Myometrial cell (primary cell): ENCODE data around the gene RAB3B. TPM values are rescaled to one million over a fixed set of nuclear protein-coding genes. Genes with fewer than 3 reads are reported as not detected.

ENCODE experiments used
- total RNA-seq: library from RNA; depleted of rRNA; stranded (reverse); fragments of >200 nt; gene quantifications from 2 replicates; pipeline ENCODE4 v1.2.3, GENCODE V29; 2015

The RAB3B gene, protein sequence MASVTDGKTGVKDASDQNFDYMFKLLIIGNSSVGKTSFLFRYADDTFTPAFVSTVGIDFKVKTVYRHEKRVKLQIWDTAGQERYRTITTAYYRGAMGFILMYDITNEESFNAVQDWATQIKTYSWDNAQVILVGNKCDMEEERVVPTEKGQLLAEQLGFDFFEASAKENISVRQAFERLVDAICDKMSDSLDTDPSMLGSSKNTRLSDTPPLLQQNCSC
- total RNA-seq, result 9.2 and 12.9 TPM in 2 replicates

DNA sequence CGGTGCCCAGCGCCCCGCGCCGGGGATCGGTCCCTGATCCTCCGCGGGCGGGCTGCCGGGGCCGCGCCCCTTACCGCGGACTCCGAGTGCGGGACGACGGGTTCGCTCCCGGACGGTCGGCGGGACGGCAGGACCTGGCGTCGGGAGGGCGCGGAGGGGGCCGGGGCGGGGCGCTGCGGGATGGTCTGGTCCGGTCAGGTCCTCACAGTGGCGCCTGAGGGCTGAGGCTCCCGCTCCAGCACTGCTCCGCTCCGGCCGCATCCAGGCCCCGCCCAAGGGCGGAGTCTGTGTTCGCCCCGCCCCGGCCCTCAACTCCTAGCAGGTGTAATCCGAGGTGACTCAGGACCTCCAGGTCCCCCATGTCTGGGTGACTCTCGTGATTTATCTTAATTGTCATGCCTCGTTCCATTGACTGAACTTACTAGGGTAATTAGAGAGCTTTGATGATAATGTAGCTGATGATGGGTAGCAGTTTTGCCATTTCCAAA is at the start of gene RAB3B:
TSS of gene RAB3B (minus strand) at position 223 of the 488 bp plus-strand sequence. CDS start 13,583 bp downstream, outside the sequence.

DNA sequence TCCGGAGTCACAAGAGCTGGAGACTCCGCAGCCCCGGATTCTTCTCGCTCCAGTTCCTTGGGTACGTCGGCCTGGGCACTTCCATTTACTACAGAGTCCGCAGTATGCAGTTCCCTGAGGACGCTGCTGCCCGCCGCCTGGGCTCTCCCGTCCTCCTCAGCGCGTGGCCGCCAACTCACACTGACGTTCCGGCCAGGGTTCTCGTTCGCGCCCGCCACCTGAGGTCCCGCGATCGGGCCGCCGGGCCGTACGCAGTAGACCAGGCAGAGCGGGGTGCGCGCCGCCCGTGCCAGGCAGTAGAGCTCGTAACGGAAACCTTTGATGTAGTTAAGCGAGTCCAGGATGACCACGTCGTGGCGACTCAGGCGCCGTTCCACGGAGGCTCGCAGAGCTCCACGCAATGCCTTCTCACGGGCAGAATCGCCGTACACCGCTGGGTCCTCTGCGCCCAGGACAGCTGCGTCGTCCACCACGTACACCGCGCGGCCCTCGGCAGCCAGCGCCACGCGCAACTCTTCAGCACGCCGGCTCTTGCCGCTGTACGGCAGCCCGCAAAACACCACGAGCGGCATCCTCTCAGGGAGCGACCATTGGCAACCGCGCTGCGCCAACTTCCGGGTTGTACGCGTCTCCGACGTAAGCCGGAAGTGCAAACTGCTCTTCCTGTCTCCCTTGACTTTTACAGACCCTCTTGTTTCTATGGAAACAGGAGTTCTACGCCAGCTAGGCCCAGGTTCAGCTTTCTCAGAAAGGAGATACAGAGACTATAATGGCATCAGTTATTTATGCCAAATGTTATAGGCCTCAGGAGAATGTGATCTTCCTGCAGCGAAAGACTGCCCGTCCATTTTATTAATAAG is 42.9 kb upstream of the RAB3B start, which contains the start of gene KTI12:
TSS of gene KTI12 (minus strand) at position 621 of the 860 bp plus-strand sequence. CDS start at position 572, 49 bp downstream.

DNA sequence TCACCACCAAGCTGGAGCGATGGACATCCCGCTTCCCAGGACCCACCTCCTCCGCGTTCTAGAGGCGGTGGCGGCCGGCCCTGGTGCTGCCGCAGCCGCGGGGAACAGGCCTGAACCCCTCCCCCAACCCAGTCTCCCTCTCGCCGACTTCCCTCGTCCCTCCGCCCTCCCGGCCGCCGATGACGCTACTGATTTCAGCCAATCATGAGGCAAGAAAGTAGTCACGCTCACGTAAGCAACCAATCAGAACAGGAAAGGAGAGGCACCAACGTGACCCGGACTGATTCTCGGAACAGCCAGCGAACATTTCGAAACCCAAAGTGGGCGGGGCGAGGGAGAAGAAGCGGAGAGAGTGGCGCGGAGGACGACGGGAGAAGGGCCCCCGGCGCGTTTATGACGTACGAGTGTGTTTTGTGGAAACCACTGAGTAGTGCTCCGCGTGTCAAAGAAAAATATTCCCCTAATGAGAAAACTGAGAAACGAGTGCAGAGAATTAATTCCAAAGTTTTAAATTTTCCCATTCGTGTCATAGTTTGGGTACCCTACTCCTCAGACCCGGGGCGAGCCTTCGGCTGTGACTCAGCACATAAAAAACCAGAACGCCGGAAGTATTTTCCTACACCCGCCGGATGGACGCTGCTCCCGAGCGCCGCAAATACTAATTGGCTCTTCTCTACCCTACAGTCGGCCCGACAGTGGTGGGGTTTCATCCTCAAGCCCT is 111.7 kb downstream of the RAB3B start, which contains the start of gene NRDC:
TSS of gene NRDC (minus strand) at position 112 of the 721 bp plus-strand sequence. CDS start 112 bp downstream, outside the sequence.

Other genes starting within 250 kb of the RAB3B start
- gene NRDC, start 112.0 kb downstream of the RAB3B start, total RNA-seq, result 86.2 and 90.9 TPM in 2 replicates
- gene KTI12, start 43.1 kb upstream of the RAB3B start, total RNA-seq, result 12.2 and 12.7 TPM in 2 replicates
- 59.4 and 67.3 TPM in 2 replicates for gene TXNDC12, start 64.5 kb upstream of the RAB3B start, total RNA-seq
- gene BTF3L4, start 65.6 kb upstream of the RAB3B start, total RNA-seq, result 53.0 and 55.3 TPM in 2 replicates
- gene ZFYVE9, start 151.4 kb upstream of the RAB3B start, total RNA-seq, result 16.1 and 17.5 TPM in 2 replicates